HG02870 (cell line): ENCODE results near the gene PTPRN2.
"Not testable (repeated sequence)": the region's sequence is repeated elsewhere in the genome, so short reads cannot be mapped to it uniquely, and the experiment has no call there.

Experiments used
- ATAC-seq: cut with Tn5 transposase; IDR thresholded peaks from one replicate; pipeline ENCODE4 v1.9.1; 2021; ENCODE audit warnings: mild to moderate bottlenecking, moderate library complexity; ENCODE audit not compliant: unreplicated experiment

Gene PTPRN2

DNA sequence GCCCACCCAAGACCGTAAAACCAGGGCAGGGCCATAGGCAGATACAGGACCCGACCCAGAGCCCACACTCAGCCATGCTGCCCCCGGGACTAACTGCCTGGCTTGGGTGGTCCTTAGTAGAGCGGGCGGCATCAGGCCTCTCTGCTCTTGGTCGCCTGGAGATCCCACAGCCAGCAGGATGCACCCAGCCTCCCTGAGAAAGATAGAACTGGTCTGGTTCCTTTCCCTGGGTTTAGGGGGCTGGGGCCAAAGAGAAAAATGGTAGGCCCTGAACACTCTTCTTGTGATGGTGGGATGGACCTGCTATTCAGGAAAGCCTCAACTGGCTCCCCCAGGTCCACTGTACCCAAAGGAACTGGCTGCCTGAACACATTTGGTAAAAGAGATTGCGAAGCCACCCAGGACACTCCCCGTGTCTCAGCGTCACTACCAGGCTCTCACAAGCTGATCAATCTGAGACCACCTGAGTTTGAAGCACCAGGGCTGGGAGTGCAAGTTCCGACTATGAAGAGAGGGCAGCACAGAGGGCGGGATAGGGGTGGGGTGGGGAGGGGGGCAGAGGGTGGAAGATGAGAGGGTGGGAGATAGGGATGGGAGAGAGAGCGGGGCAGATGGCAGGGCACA lies 659.3 kb downstream of the PTPRN2 start:
- no peak for ATAC-seq

DNA sequence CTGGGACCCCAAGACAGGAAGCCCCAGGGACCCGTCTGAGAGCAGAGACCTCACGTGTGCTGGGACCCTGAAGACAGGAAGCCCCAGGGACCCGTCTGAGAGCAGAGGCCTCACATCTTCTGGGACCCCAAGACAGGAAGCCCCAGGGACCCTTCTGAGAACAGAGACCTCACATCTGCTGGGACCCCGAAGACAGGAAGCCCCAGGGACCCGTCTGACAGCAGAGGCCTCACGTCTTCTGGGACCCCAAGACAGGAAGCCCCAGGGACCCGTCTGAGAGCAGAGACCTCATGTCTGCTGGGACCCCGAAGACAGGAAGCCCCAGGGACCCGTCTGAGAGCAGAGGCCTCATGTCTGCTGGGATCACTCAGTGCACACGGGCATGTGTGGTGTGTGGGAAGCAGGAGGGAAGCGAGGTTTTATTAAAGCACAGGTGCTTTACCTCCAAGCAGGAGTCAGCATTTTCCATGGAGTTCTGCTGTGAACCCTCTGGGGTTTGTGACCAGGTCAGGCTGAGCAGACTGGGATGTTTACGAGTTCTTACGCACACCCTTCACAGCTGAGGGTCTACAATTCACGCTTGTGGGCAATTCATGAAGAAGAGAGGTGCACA lies 660.2 kb downstream of the PTPRN2 start:
- no peak for ATAC-seq

DNA sequence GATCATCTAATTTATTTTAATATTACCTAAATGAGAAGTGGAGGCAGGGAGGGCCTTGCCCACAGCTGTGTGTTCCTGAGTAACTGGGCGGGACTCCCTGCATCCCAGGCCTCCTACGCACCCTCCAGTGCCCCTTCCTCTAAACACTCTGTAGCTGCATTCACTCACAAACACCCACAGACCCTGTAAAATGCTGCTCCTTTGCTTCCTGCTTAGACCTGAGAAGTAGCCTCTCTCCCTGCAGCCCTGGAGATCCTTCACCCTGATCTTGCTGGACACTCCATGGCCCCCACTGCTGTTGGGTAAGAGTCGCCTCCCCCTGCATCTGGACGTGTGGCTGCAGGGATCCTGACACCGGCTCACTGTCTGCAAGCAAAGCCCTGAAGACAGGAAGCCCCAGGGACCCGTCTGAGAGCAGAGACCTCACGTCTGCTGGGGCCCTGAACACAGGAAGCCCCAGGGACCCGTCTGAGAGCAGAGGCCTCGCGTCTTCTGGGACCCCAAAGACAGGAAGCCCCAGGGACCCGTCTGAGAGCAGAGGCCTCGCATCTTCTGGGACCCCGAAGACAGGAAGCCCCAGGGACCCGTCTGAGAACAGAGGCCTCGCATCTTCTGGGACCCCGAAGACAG lies 661.0 kb downstream of the PTPRN2 start:
- no peak for ATAC-seq

DNA sequence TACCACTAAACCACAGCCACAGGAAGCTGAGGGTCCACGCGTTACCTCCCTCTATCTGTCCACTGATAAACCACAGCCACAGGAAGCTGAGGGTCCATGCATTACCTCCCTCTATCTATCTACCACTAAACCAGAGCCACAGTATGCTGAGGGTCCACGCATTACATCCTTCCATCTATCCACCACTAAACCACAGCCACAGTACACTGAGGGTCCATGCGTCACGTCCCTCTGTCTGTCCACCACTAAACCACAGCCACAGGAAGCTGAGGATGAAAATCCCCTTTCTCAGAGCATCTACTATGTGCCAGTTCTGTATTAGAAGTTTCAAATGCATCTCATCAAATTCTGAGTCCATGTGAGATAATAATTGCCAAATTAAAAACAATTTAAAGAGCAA lies 661.5 kb downstream of the PTPRN2 start:
- ATAC-seq = no peak

DNA sequence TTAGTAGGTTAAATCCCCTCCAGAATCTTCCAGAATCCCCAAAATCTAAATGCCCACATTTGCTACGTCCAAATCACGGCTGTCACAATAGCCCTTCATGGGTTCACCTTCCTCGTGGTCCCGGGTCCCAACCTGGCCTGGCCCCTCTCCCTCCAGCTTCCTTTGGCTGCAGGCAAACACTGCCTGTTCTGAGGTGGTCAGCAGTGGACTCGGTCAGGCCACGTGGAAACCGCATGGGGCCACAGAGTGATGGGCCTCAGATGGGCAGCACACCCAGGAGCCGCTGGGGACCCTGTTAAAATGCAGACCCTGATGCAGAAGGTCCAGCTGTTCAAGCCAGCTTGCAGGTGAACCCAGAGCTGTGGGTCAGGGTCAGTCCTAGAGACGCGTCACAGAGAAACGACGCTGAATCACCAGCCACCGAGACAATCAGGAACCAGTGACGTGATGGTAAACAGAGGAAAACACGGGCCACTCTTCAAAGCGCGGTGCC lies 662.2 kb downstream of the PTPRN2 start:
- no peak for ATAC-seq

DNA sequence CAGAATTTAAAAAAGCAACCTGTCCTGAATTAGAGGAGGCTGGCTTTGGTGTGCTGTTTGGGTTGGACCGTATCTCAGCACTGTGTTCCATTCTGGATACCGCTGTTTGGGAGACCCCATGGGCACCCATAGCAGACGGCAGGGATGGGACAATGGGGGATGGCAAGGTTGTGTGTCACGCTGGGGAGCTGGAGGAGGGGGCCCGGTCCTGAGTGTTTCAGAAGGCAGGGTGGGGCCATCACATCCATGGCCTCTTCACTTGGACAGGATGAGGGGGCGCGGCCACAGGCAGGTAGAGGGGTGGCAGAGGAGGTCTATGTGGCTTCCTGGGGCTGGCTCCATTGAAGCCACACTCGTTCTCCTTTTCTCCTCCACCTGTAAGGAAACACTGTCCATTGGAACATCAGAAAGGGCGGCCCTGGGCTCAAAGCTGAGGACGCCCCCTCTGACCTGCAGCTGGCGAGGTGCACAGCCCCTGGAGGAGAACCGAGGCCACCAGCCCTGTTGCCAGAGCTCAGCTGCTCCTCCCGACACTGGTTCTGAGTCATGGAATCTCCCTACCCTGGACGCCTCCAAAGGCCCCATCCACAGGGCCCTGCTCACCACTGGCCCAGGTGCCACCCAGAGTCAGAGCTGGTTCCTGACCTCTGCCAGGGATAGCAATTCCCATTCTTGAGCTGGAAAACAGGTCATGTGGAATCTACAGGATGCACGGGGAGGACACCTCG lies 663.6 kb downstream of the PTPRN2 start:
- ATAC-seq = no peak

DNA sequence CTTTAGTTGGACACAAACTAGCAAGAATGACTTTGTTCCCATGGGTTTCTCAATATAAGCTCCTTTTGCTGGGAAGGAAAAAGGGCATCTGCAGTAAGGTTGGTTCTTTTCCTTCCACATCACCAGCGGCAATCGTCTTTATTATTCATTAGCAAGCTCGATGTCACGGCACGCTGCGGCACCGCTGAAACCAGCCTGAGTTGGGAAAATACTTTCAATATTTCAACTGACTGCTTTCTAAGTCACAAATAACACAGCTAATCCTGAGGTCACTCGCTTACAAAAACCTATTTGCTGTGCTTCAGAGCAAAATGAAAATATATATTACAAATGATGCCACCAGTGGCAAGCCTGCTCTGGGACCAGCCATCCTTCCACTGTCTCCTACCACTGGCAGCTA lies 665.0 kb downstream of the PTPRN2 start:
- no peak for ATAC-seq

DNA sequence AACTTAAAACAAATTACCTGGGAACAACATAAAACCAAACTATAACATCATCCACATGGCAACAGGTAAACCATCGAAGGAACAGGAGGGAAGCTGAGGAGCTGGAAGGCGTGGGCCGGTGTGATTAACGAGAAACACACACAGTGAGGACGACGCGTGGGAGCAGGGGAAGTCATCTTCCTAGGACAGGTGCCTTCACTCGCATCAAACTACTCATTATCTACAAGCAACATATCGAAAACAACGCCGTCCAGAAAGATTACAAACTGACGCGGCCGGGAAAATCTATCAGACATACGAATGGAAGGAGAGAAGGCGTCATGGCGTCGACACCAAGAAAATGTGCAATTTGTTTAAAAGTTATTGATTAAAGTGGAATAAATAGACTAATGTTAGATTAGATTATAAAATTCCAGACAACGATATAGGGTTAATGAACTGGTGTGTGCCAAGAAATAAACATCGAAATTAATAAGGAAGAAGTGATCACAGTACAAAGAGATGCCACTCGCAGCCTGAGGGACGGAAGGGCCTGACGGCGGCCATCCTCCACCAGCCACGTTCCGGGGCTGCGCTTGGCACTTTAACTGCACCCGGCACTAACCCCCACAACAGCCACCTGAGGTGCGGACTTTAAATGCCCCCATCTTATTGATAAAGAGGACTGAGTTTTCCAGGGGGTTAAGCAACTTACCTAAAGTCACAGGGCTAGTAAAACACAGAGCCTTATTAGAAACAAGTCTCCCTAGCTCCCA lies 669.1 kb downstream of the PTPRN2 start:
- ATAC-seq = no peak

DNA sequence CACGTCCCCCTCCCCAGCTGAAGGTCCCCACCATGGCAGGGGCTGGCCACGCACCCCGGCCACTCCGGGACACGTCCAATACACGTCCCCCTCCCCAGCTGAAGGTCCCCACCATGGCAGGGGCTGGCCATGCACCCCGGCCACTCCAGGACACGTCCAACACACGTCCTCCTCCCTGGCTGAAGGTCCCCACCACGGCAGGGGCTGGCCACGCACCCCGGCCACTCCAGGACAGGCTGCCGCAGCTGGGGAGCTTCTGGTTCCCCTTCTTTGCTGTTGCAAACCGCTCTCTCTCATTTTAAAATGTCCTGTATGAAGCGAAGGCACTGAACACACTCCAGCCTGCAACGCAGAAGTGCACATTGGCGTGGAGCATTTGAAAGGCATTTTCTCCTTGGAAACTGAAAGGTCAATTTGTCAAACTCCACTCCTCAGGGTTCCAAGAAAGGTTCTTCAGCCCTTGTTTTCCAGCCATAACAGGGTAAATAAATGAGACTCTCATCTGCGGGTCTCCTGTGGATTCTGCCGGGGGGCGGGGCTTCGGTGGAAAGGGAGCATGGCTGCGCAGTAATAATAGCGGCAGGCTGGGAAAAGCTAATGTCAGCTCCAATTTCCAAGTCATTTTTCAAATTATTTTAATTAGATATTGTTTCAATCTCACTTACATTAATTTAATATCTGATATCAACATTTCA lies 670.5 kb downstream of the PTPRN2 start:
- no peak for ATAC-seq

DNA sequence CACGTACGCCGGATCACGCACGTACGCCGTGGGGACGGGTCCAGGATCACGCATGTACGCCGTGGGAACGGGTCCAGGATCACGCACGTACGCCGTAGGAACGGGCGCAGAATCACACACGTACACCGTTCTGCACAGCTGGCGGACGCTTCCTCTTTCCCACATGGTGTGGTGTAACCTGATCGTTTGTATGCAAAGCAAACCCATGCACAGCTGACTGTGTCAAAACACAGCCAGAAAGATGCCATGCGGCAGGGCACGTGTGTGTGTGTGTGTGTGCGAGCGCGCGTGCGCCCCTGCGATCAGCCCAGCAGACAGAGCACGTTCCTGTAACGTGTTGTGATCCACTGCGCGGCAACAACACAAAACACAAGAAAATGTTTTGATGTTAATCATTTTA lies 677.2 kb downstream of the PTPRN2 start:
- no peak for ATAC-seq

DNA sequence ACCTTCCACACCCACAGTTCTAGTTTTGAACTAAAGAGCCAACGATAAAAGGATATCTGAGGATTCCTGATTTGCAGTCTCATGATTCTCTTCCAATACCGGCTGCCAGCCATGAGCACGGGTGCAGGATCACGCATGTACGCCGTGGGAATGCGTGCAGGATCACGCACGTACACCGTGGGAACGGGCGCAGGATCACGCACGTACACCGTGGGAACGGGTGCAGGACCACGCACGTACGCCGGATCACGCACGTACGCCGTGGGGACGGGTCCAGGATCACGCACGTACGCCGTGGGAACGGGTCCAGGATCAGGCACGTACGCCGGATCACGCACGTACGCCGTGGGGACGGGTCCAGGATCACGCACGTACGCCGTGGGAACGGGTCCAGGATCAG lies 677.6 kb downstream of the PTPRN2 start:
- not testable (repeated sequence) for ATAC-seq

DNA sequence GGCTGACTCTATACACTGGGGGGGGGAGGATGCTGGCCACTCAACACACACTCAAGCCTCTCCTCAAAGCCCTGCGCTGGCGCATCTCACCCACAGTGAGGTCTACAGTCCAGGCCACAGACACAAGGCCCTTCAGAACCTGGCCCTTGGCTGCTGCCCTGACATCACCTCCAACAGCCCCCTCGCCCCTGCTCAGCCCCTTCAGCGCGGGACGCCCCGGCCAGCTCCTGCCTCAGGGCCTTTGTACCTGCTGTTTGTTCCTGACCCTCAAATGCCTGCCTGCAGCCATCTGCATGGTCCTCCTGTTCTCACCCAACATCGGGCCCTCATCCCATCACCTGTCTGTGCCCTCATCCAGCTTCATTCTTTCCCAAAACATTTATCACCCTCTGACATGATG lies 678.3 kb downstream of the PTPRN2 start:
- no peak for ATAC-seq

DNA sequence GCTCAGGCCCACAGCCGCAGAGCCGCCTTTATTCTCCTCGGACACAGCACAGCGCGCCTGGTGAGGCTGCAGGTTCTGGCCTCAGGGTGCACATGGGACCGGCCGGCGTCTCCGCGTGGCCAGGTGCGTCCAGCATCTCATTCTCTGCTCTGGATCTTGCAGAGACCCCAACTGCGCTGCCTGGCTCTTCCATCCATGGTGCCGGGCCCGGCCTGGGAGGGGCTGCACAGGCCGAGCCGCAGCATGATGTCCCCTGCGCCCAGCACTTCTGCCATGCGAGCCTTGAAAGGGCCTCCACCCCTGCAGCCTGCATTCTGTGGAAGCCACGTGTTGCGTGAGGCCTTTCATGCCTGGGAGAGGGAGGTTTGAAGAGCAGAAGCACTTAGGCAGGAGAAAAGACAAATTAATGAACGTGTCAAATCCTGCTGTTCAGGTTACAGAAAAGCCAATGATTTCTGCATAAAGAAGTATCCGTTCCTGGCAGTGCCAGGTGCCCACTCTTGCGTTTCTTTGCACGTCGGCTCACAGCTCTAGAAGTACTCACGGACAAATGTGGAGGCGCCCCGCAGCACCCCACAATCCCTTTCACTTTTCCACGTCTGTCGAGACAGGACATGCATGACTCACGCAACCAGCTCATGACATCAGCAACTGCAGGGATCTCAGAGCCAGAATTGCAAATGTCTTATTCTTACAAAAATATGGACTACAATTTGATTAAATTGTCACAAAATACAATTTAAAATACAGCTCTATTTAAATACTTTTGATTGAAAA lies 679.4 kb downstream of the PTPRN2 start:
- ATAC-seq = no peak

DNA sequence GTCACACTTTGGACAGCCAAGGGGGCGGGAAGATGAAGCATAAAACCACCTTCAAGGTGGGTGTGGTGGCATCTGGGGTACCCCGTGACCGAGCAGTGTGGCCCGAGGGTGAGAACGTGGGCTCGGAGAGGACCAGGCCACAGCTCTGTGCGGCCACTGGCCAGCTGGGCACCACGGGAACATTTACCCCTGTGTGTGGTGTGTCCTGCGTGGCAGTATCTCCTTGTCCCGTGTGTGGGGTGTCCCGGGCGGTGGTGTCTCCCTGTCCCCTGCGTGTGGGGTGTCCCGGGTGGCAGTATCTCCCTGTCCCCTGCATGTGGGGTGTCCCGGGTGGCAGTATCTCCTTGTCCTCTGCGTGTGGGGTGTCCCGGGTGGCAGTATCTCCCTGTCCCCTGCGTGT lies 680.5 kb downstream of the PTPRN2 start:
- ATAC-seq = no peak

DNA sequence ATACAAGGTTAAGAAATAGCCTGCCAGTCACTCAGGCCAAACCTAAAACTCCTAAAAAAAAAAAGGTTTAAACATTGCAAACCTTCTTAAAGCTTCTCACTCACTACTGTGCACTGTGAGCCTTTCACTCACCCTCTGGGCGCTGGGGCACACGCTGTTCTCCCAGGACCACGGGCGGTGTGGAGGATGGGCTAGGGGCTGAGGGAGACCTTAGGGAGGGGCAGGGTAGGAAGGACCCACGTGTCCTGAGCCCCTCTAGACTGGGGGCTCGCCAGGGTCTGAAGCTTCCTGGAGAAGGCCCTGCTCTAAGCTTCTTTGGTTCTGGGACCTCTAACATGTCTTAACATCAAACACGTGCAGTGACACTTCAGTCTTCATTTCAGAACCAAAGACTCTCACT lies 681.0 kb downstream of the PTPRN2 start:
- no peak for ATAC-seq

DNA sequence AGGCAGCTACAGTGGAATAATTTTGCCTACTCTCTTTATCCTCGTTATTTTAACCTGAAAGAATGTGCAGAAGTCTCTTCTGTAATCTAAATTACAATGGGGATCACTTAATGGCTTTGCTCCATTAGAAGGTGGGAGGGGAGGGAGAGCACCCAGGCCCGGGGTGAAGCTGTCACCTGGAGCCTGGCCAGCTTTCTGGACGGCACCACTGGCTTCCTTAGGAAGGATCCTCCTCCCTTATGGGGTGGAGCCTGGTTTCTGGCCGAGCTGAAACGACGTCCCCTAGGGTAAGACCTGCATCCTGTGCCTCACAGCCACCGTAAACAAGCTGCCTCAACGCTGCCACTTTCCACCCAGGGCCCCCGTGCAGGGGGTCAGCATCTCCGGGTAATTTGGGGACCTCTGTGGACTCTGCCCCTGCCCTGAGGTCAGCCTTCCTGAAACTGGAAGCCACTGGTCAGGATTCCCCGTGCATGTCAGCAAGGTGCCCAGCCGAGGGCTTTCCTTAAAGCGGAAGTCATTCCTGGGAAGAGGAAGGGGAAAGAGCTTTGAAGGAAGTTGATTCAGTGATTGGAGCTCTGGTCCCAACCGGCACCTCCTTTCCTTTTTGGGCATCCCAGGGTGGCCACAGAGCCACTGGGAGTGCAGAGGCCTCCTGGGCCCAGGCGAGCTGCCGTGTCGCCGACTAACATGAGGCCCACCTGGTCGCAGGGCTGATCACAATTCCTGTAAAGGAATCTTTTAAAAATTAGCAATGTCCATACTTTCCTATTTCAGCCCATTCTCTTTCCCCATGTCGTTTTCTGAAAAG lies 681.8 kb downstream of the PTPRN2 start:
- ATAC-seq = no peak

DNA sequence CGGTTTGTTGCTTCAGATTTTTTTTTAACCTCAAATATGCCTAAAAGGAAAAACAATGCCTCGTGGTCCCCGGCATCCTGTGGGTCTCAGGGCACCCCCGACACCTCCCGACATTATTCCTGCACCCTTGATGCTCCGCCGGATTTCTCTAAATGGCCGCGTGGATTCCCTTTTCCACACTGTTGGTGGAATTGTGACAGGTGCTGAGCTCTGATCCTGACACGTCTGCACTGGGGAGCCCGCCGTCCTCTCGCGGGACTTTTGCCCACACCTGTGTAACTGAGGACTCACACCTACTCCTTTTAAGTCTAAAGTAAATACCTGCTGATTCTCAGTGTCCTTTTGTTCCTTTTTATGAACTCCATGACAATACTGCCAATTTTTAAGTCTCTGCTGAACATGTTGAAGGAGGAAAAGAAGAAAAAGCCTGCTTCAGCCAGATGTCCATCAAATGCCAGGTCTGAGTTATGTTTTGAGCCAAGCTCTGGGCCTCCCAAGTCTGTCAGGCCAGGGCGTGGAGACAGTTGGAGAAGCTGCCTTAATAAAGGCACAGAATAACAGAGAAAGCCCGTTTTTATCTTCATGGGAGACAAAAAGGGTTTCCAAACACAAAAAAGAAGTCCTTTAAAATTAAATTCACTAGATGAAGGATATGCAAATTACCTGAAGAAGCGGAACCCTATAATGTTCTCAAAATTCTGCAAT lies 682.6 kb downstream of the PTPRN2 start:
- ATAC-seq = no peak

DNA sequence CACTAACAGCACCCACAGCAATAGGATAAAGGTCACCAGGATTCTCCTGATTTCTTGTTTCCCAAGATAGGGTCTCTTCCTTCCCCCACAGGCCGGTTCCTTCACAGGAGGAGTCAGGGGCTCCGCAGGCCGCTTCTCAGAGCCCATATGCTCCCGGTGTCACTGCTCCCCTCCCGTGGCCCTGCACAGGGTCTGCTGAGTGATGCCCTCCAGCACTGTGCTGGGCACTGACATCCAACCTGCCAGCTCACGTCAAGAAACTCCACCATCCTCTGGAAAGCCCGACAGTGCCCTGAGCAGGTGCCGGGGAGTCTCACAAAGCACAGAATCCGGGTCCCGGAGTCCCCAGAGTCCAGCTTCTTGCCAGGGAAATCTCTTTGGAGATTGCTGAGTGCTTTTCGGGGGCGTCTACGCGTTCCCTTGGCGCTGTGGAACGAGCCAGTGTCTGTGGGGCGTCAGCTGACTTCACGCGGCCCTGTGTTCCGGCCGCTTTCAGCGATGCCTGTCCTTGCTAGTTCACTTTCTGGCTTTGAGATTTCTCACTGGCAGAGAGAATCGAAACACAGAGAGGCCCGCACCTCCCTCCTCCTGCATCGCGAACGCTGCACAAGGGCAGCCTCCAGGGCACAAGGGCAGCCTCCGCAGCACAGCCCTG lies 683.3 kb downstream of the PTPRN2 start:
- no peak for ATAC-seq
